ENCODE data around the gene RALY.

RALY gene

DNA sequence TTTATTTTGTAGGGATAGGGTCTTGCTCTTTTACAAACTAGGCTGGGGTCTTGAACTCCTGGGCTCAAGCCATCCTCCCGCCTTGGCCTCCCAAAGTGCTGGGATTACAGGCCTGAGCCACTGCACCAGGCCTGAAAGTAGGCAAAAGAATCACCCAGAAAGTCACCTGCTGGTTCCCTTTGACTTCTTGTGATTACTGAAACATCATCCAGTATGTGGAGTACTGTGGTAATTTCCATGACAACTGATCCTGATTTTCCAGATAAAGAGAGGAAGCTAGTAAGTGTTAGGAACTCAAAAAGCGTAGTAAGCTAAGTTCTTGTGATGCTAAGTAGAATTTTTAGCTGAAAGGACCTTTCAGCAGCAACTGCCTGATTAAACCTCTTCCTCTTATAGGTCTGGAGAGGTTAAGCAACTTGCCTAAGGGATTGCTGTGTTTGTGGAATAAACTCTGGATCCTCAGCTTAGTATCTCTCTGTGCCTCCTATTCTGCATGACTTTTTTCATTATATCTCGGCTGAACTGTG lies 16.8 kb downstream of the RALY start:
- CTCF ChIA-PET, result interaction anchor here (0.7 to 1.7 kb wide), 4 partner anchors 8 to 96 kb away, joined by 3 to 11 read pairs (median 3); no protein-coding TSS in a partner anchor
- DNase-seq (ENCODE audit: extremely low spot score), result no peak
- no peak for TF ChIP-seq CTCF (IDR thresholded peaks at IDR 0.05; ENCODE audit: control extremely low read depth, extremely low read depth, low read depth, missing control alignments)
- POLR2A ChIA-PET, result no interaction called here

GRCh38 chr20:34011275-34011674 lies 17.6 kb downstream of the RALY start:
- ChIA-PET CTCF (interaction anchor here (0.7 to 3.1 kb wide), 7 partner anchors 7 to 59 kb away, joined by 3 to 24 read pairs (median 4); no protein-coding TSS in a partner anchor), POLR2A (interaction anchor here (0.7 kb wide), 2 partner anchors 20 to 1408 kb away, joined by 5 read pairs; no protein-coding TSS in a partner anchor)
- TF ChIP-seq CTCF (IDR thresholded peaks at IDR 0.05; ENCODE audit: control extremely low read depth, extremely low read depth, low read depth, missing control alignments), result no peak
- DNase-seq (ENCODE audit: extremely low spot score), result no peak

- TF ChIP-seq CTCF (IDR thresholded peaks at IDR 0.05; ENCODE audit: control extremely low read depth, extremely low read depth, low read depth, missing control alignments), result no peak
- no peak for DNase-seq (ENCODE audit: extremely low spot score)
- POLR2A ChIA-PET, result no interaction called here
- CTCF ChIA-PET, result interaction anchor here (1.2 to 3.1 kb wide), 6 partner anchors 10 to 58 kb away, joined by 3 to 24 read pairs (median 4); no protein-coding TSS in a partner anchor
Measured at GRCh38 chr20:34012330-34012729, 18.6 kb downstream of the RALY start.

- no peak for DNase-seq (ENCODE audit: extremely low spot score)
- ChIA-PET POLR2A (interaction anchor here (0.6 to 0.7 kb wide), 2 partner anchors 55 to 404 kb away, joined by 3 to 6 read pairs; no protein-coding TSS in a partner anchor), CTCF (interaction anchor here (0.8 to 3.1 kb wide), 4 partner anchors 9 to 56 kb away, joined by 3 to 24 read pairs (median 4); no protein-coding TSS in a partner anchor)
- no peak for TF ChIP-seq CTCF (IDR thresholded peaks at IDR 0.05; ENCODE audit: control extremely low read depth, extremely low read depth, low read depth, missing control alignments)
Measured at GRCh38 chr20:34012735-34013134, 19.0 kb downstream of the RALY start.

- no peak for TF ChIP-seq CTCF (IDR thresholded peaks at IDR 0.05; ENCODE audit: control extremely low read depth, extremely low read depth, low read depth, missing control alignments)
- ChIA-PET POLR2A (interaction anchor here (0.6 kb wide), 1 partner anchor 355 kb away, joined by 6 read pairs; no protein-coding TSS in a partner anchor), CTCF (interaction anchor here (0.8 to 3.1 kb wide), 4 partner anchors 8 to 100 kb away, joined by 3 to 24 read pairs (median 3); no protein-coding TSS in a partner anchor)
- no peak for DNase-seq (ENCODE audit: extremely low spot score)
Measured at GRCh38 chr20:34013554-34013953, 19.8 kb downstream of the RALY start.

GRCh38 chr20:34014878-34015277 lies 21.2 kb downstream of the RALY start:
- no peak for DNase-seq (ENCODE audit: extremely low spot score)
- no peak for TF ChIP-seq CTCF (IDR thresholded peaks at IDR 0.05; ENCODE audit: control extremely low read depth, extremely low read depth, low read depth, missing control alignments)
- ChIA-PET CTCF (interaction anchor here (0.9 to 1.0 kb wide), 2 partner anchors 14 to 17 kb away, joined by 3 read pairs; no protein-coding TSS in a partner anchor), POLR2A (no interaction called here)
